Measurements from ENCODE around the gene MACROD2.

DNA sequence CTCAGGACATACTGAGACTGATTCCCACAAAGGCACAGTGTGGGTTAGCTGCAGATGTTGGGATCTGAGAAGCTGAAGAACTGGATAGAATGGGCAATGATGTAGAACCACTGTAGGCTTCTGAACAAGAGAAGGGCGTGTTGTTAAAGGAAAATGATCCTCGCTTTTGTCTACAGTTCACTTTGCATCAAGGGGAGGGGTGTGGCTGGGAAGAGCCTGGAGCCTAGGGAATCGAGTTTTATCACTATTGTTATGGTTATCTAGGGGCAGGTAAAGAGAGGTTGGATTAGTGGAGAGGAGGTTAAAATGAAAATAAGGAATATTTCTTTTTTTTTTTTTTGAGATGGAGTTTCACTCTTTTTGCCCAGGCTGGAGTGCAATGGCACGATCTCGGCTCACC is 1809.8 kb downstream of the MACROD2 start:
- TF ChIP-seq ZNF8 (CRISPR knock-in tag; IDR thresholded peaks at IDR 0.05) (no peak), TOX (CRISPR knock-in tag; IDR thresholded peaks at IDR 0.05; ENCODE audit: borderline replicate concordance) (no peak)
- TF ChIP-seq, protein P1, sequence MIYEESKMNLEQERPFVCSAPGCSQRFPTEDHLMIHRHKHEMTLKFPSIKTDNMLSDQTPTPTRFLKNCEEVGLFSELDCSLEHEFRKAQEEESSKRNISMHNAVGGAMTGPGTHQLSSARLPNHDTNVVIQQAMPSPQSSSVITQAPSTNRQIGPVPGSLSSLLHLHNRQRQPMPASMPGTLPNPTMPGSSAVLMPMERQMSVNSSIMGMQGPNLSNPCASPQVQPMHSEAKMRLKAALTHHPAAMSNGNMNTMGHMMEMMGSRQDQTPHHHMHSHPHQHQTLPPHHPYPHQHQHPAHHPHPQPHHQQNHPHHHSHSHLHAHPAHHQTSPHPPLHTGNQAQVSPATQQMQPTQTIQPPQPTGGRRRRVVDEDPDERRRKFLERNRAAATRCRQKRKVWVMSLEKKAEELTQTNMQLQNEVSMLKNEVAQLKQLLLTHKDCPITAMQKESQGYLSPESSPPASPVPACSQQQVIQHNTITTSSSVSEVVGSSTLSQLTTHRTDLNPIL (CRISPR knock-in tag; IDR thresholded peaks at IDR 0.05; ENCODE audit: low read depth): no peak
